Esophagus muscularis mucosa (tissue), 4 donors: Measurements from ENCODE around the gene SH3BGRL. TPM values are rescaled to one million over a fixed set of nuclear protein-coding genes. Genes with fewer than 3 reads are reported as not detected.
"Not testable (repeated sequence)": the region's sequence is repeated elsewhere in the genome, so short reads cannot be mapped to it uniquely, and the experiment has no call there.

Experiments
- DNase-seq: peaks from one replicate; pipeline ENCODE4 v3.0.0-alpha.2; 2017; ENCODE audit errors: extremely low spot score
- H3K27ac ChIP-seq, 4 donors: fragments of 200-600 bp; sonication (generic); replicated peaks in 1 of 4; 1 replicate in 3 of 4; 2 replicates in 1 of 4; pipeline ENCODE4 v1.5.1; 2016 to 2019; ENCODE audit warnings: mild to moderate bottlenecking in 1 of 4
- H3K27me3 ChIP-seq, 4 donors: fragments of 200-600 bp; sonication (generic); one replicate each; pipeline versions ENCODE4 v1.5.1 to v1.6.0; 2016 to 2019
- H3K36me3 ChIP-seq, 4 donors: fragments of 200-600 bp; sonication (generic); one replicate each; pipeline ENCODE4 v1.5.1; 2016 to 2019
- H3K4me1 ChIP-seq, 4 donors: fragments of 200-600 bp; sonication (generic); one replicate each; pipeline ENCODE4 v1.5.1; 2016 to 2019
- H3K4me3 ChIP-seq, 4 donors: fragments of 200-600 bp; sonication (generic); 1 replicate in 2 of 4; 2 replicates in 2 of 4; pipeline ENCODE4 v1.5.1; 2016 to 2019; ENCODE audit warnings: mild to moderate bottlenecking in 4 of 4, moderate library complexity in 1 of 4
- H3K9me3 ChIP-seq, 4 donors: fragments of 200-600 bp; sonication (generic); 1 replicate in 3 of 4; 2 replicates in 1 of 4; pipeline ENCODE4 v1.5.1; 2016 to 2019
- EP300 ChIP-seq: sonication (generic); formaldehyde crosslinking; IDR thresholded peaks from one replicate; pipeline ENCODE4 v1.6.1; 2017; ENCODE audit warnings: antibody characterized with exemption
- POLR2A ChIP-seq: fragments of 450-650 bp; IDR thresholded peaks from one replicate; pipeline ENCODE4 v1.6.1; 2017; ENCODE audit warnings: antibody characterized with exemption, moderate library complexity, mild to moderate bottlenecking, low read depth
- POLR2AphosphoS5 ChIP-seq, 2 donors: sonication (generic); formaldehyde crosslinking; IDR thresholded peaks; one replicate each; pipeline ENCODE4 v1.6.1; 2017; ENCODE audit warnings: antibody characterized with exemption in 2 of 2
- WGBS: methylation state at CpG from one replicate; pipeline ENCODE4 v1.1.5; 2018; 5-methylcytosine and 5-hydroxymethylcytosine counted together
- intact Hi-C: fragments of 100-400 bp; cut with DNase I; formaldehyde crosslinking; loops from one replicate; pipeline ENCODE4 v1.15.1; 2023
- total RNA-seq, 4 donors: library from RNA; depleted of rRNA; stranded (reverse); fragments of >200 nt; gene quantifications; one replicate each; pipeline versions ENCODE4 v1.1.0 to v1.2.1, GENCODE V29; 2016
- TF ChIP-seq, protein P1 (sequence below), 3 experiments: fragments of 200-600 bp in 2 of 3; fragments of 450-650 bp in 1 of 3; sonication (generic) in 2 of 3; IDR thresholded peaks; one replicate each; pipeline ENCODE4 v1.5.1; 2017 to 2019; ENCODE audit warnings: antibody characterized with exemption in 3 of 3, mild to moderate bottlenecking in 2 of 3, moderate library complexity in 1 of 3

The SH3BGRL gene
- total RNA-seq, 4 donors from 2014 or later, result 251 to 338 (median 290) TPM

DNA sequence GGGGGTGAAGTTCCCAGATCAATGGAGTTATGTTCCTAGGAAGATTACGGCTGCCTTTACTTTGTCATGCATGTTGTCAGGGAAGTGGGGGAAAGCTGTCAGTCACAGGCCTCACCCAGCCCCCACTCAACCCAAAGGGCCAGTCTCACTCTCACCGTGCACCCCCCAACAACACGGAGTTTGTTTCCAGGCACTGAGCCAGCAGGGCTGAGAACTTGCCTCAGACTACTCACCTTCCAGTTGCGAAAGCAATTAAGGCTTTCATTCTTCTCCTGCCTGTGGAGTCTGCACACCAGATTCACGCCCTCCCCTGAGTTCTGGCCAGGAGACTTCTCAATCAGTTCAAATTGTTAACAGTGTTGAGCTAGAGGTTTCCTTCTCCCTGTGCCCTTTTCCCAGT lies 114.3 kb downstream of the SH3BGRL start:
- 57% methylated on average over 5 of the region's 5 CpGs for WGBS
- intact Hi-C loops, result no loop called here
- no peaks in the 10 kb centered on the region for H3K27me3 ChIP-seq
- H3K4me3 ChIP-seq, result no peak overlapping the region
- H3K4me1 ChIP-seq, result peaks cover 0 to 9% (median 3%) of the 10 kb centered on the region in 4 donors
- no peak overlapping the region for H3K27ac ChIP-seq
- TF ChIP-seq POLR2AphosphoS5 (IDR thresholded peaks at IDR 0.05) (no peak), POLR2A (no peak), EP300 (no peak)
- TF ChIP-seq, protein P1, sequence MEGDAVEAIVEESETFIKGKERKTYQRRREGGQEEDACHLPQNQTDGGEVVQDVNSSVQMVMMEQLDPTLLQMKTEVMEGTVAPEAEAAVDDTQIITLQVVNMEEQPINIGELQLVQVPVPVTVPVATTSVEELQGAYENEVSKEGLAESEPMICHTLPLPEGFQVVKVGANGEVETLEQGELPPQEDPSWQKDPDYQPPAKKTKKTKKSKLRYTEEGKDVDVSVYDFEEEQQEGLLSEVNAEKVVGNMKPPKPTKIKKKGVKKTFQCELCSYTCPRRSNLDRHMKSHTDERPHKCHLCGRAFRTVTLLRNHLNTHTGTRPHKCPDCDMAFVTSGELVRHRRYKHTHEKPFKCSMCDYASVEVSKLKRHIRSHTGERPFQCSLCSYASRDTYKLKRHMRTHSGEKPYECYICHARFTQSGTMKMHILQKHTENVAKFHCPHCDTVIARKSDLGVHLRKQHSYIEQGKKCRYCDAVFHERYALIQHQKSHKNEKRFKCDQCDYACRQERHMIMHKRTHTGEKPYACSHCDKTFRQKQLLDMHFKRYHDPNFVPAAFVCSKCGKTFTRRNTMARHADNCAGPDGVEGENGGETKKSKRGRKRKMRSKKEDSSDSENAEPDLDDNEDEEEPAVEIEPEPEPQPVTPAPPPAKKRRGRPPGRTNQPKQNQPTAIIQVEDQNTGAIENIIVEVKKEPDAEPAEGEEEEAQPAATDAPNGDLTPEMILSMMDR (IDR thresholded peaks at IDR 0.05), result no peak
- DNase-seq, result no peak
- H3K9me3 ChIP-seq, result no peaks in the 10 kb centered on the region
- no peaks in the 10 kb centered on the region for H3K36me3 ChIP-seq

DNA sequence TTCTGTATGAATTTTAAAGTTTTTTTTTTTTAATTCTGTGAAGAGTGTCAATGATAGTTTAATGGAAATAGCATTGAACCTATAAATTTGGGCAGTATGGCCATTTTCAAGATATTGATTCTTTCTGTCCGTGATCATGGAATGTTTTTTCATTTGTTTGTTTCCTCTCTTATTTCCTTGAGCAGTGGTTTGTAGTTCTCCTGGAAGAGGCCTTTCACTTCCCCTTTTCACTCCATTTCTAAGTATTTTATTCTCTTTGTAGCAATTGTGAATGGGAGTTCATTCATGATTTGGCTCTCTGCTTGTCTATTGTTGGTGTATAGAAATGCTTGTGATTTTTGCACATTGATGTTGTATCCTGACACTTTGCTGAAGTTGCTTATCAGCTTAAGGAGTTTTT lies 129.8 kb downstream of the SH3BGRL start:
- DNase-seq, intact Hi-C loops, H3K27ac ChIP-seq, H3K36me3 ChIP-seq, H3K9me3 ChIP-seq, H3K4me3 ChIP-seq, H3K27me3 ChIP-seq: not testable (repeated sequence)
- 75% methylated on average over 1 of the region's 1 CpG for WGBS
- peaks cover 0 to 11% (median 8%) of the 10 kb centered on the region in 4 donors for H3K4me1 ChIP-seq

DNA sequence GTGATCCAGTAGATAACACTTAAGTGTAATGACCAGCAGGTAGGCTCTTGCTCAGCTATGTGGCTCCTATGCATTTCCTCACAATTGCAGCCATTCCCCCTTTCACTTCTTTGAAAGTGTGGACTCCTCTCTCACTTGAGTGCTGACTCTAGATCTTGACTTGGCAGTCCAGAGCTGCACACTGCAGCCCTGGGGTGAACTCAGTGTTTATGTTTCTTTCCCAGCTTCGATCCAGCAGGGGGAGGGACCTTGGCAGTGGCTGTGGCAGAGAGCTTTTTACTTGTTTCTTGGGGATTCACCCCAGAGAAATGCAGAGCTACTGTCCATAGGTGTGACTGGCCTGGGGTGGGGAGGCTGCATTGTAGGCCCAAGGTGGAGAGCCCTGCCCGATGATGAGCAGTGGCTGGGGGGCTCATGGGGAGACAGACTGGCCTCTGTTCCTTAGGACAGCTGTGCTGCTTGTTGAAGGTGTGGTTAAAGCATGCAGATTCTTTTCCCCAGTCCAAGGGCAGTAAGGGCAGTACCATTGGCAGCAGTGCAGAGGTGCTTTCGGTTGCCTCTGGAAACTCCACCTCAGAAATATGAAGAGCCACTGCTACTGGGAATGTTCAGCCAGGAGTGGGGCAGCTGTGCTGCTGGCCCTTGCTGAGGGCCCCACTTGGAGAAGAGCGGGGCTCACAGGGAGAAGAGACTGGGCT lies 134.7 kb downstream of the SH3BGRL start:
- intact Hi-C loops, result no loop called here

DNA sequence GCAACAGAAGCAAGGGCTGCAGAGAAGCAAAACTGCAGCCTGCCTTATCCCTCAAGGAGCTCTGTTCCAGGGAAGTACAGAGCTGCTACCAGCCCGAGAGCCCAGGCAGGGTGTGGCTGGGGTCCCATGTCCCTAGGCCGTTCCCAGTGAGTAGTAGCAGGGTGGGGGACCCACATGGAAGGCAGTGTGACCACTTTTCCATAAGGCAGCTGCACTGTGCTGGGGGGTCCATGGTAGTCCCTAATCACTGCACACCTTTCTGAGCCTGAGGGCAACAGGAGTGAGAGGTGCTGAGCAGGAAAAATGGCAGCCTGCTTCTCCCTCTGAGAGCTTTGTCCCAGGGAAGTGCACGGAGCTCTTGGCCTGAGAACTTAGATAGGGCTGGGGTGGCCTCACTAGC lies 135.9 kb downstream of the SH3BGRL start:
- no peak for DNase-seq
- Histone ChIP-seq H3K4me3 (no peak overlapping the region), H3K27me3 (no peaks in the 10 kb centered on the region), H3K4me1 (peaks cover 0 to 22% (median 21%) of the 10 kb centered on the region in 4 donors), H3K9me3 (peaks cover 0 to 6% (median 0%) of the 10 kb centered on the region in 4 donors), H3K36me3 (no peaks in the 10 kb centered on the region), H3K27ac (peak overlapping the region in 3 of 4 donors; percentile 6 to 55 (median 31))
- intact Hi-C loops, result no loop called here
- 75% methylated on average over 1 of the region's 3 CpGs for WGBS
- TF ChIP-seq EP300 (no peak), POLR2A (no peak), POLR2AphosphoS5 (IDR thresholded peaks at IDR 0.05) (no peak)
- TF ChIP-seq, protein P1 (IDR thresholded peaks at IDR 0.05), result no peak

More for the DNA sequence above, 134.7 kb downstream of the SH3BGRL start:
- peak overlapping the region; percentile 31 to 55 (median 47) for H3K27ac ChIP-seq
- TF ChIP-seq, protein P1 (IDR thresholded peaks at IDR 0.05), result no peak
- TF ChIP-seq POLR2AphosphoS5 (IDR thresholded peaks at IDR 0.05), result no peak
- no peak for TF ChIP-seq POLR2A
- no peak for TF ChIP-seq EP300
- peaks cover 0 to 6% (median 0%) of the 10 kb centered on the region in 4 donors for H3K9me3 ChIP-seq
- H3K4me3 ChIP-seq, result no peak overlapping the region
- peaks cover 0 to 22% (median 21%) of the 10 kb centered on the region in 4 donors for H3K4me1 ChIP-seq
- WGBS, result 54% methylated on average over 2 of the region's 4 CpGs
- no peaks in the 10 kb centered on the region for H3K36me3 ChIP-seq
- DNase-seq, result no peak
- H3K27me3 ChIP-seq, result no peaks in the 10 kb centered on the region

DNA sequence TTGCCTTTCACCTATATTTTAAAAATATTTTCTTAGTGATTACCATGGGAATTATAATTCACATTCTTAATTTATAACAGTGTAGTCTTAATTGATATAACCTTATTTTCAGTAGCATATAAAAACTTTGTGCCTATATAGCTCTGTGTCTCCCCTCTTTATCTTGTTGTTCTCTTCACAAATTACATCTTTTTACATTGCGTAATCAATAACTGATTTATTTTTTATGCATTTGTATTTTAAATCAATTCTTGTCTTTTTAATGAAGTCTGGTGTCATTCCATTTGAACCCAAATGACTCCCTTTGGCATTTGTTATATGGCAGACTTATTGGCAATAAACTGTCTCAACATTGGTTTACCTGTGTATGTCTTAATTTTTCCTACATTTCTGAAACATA lies 137.0 kb downstream of the SH3BGRL start:
- Histone ChIP-seq H3K27ac (no peak overlapping the region), H3K27me3 (no peaks in the 10 kb centered on the region), H3K9me3 (peaks cover 0 to 6% (median 0%) of the 10 kb centered on the region in 4 donors), H3K4me1 (peaks cover 0 to 22% (median 21%) of the 10 kb centered on the region in 4 donors), H3K4me3 (no peak overlapping the region), H3K36me3 (no peaks in the 10 kb centered on the region)
- WGBS, result 89% methylated on average over 1 of the region's 1 CpG
- intact Hi-C loops, result no loop called here
- no peak for DNase-seq
- TF ChIP-seq POLR2AphosphoS5 (IDR thresholded peaks at IDR 0.05), result no peak
- no peak for TF ChIP-seq EP300
- TF ChIP-seq, protein P1 (IDR thresholded peaks at IDR 0.05), result no peak
- TF ChIP-seq POLR2A, result no peak

DNA sequence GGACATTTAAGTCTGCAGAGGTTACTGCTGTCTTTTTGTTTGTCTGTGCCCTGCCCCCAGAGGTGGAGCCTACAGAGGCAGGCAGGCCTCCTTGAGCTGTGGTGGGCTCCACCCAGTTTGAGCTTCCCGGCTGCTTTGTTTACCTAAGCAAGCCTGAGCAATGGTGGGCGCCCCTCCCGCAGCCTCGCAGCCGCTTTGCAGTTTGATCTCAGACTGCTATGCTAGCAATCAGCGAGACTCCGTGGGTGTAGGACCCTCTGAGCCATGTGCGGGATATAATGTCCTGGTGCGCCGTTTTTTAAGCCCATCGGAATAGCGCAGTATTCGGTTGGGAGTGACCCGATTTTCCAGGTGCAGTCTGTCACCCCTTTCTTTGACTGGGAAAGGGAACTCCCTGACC lies 143.4 kb downstream of the SH3BGRL start:
- intact Hi-C loops, H3K36me3 ChIP-seq, H3K27me3 ChIP-seq, H3K4me1 ChIP-seq, DNase-seq, H3K27ac ChIP-seq, H3K9me3 ChIP-seq, H3K4me3 ChIP-seq: not testable (repeated sequence)
- 90% methylated on average over 2 of the region's 14 CpGs for WGBS
